Thoracic aorta (tissue), 2 donors: ENCODE results near the gene NEGR1. TPM values are rescaled to one million over a fixed set of nuclear protein-coding genes. Genes with fewer than 3 reads are reported as not detected.

Source experiments
- ATAC-seq: fragments of 150-250 bp; one replicate; pipeline ENCODE4 v1.8.0; 2017; ENCODE audit warnings: low read depth; ENCODE audit not compliant: insufficient number of reproducible peaks, low FRiP score
- DNase-seq: peaks from one replicate; pipeline ENCODE4 v3.0.0-alpha.2; 2020; ENCODE audit warnings: low spot score
- H3K27ac ChIP-seq, 2 donors: fragments of 200-600 bp; sonication (generic); 1 replicate in 1 of 2; 2 replicates in 1 of 2; pipeline ENCODE4 v1.5.1; 2016; ENCODE audit warnings: mild to moderate bottlenecking in 2 of 2, moderate library complexity in 2 of 2
- H3K27me3 ChIP-seq: fragments of 200-600 bp; sonication (generic); replicated peaks from 2 replicates; pipeline ENCODE4 v1.6.0; 2016; ENCODE audit warnings: mild to moderate bottlenecking; ENCODE audit not compliant: insufficient read depth
- H3K36me3 ChIP-seq: fragments of 200-600 bp; sonication (generic); one replicate; pipeline ENCODE4 v1.5.1; 2016
- H3K4me1 ChIP-seq, 2 donors: fragments of 200-600 bp; sonication (generic); 1 replicate in 1 of 2; 2 replicates in 1 of 2; pipeline versions ENCODE4 v1.5.1 to v1.6.0; 2016; ENCODE audit warnings: low read depth in 2 of 2, mild to moderate bottlenecking in 1 of 2; ENCODE audit not compliant: control insufficient read depth in 1 of 2
- H3K4me3 ChIP-seq: fragments of 200-600 bp; sonication (generic); 2 replicates; pipeline ENCODE4 v1.5.1; 2016; ENCODE audit warnings: mild to moderate bottlenecking
- H3K9me3 ChIP-seq: fragments of 200-600 bp; sonication (generic); 2 replicates; pipeline ENCODE4 v1.5.1; 2016
- total RNA-seq, 2 donors: library from RNA; depleted of rRNA; stranded (reverse); fragments of >200 nt; gene quantifications; one replicate each; pipeline versions ENCODE4 v1.1.0 to v1.2.3, GENCODE V29; 2016
- TF ChIP-seq, protein P1 (sequence below): fragments of 200-600 bp; sonication (generic); IDR thresholded peaks from one replicate; pipeline ENCODE4 v1.5.1; 2019; ENCODE audit warnings: antibody characterized with exemption

The NEGR1 gene
- total RNA-seq, 2 donors from 2014 or later, result 10.4 to 14.4 TPM

DNA sequence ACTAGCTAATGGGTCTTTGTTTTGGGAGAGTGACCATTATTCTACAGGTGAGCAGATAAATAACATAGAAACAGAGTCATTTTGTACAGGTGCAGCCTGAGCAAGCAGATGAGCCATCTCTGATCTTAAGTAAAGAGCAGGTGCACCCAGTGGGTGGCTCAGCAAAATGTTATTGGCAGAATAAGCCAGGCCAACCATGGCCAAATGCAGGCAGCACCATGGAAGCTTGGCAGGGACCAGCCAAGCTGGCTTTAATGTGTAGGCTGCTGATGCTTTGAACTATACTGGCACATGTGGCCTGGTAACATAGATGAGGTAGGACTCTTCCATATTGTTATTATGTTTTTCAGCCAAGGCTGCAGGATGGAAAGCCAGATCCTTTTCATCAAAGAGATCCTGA, 648.2 kb downstream of the NEGR1 start:
- peaks cover 0 to 3% of the 10 kb centered on the region in 2 donors for H3K4me1 ChIP-seq
- TF ChIP-seq, protein P1, sequence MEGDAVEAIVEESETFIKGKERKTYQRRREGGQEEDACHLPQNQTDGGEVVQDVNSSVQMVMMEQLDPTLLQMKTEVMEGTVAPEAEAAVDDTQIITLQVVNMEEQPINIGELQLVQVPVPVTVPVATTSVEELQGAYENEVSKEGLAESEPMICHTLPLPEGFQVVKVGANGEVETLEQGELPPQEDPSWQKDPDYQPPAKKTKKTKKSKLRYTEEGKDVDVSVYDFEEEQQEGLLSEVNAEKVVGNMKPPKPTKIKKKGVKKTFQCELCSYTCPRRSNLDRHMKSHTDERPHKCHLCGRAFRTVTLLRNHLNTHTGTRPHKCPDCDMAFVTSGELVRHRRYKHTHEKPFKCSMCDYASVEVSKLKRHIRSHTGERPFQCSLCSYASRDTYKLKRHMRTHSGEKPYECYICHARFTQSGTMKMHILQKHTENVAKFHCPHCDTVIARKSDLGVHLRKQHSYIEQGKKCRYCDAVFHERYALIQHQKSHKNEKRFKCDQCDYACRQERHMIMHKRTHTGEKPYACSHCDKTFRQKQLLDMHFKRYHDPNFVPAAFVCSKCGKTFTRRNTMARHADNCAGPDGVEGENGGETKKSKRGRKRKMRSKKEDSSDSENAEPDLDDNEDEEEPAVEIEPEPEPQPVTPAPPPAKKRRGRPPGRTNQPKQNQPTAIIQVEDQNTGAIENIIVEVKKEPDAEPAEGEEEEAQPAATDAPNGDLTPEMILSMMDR, result no peak
- DNase-seq, result no peak
- H3K4me3 ChIP-seq, result no peak overlapping the region
- H3K36me3 ChIP-seq, result no peaks in the 10 kb centered on the region
- no peak for ATAC-seq
- H3K27me3 ChIP-seq, result no peaks in the 10 kb centered on the region
- no peaks in the 10 kb centered on the region for H3K9me3 ChIP-seq
- H3K27ac ChIP-seq, result no peak overlapping the region

DNA sequence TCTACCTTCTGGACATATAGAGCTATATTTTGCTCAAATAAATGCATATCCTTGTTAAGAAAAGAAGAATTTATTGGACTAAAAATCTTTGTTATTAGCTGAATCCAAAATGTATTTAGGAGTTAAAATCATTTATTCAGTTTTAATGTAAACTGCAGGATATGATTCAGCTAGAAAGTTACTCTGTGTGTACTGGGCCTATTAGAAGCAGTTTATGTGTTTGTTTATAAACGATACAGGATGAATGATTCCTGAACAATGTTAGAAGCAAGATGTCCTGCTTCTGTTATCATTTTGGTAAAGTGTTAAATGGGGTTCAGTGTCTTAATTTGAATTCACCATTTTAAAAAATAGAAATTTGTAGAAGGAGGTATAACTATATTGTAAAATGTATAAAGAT, 652.3 kb downstream of the NEGR1 start:
- H3K36me3 ChIP-seq, result no peaks in the 10 kb centered on the region
- H3K27ac ChIP-seq, result no peak overlapping the region
- no peaks in the 10 kb centered on the region for H3K4me1 ChIP-seq
- H3K4me3 ChIP-seq, result no peak overlapping the region
- ATAC-seq, result no peak
- no peak for DNase-seq
- H3K27me3 ChIP-seq, result no peaks in the 10 kb centered on the region
- no peaks in the 10 kb centered on the region for H3K9me3 ChIP-seq
- TF ChIP-seq, protein P1, result no peak

DNA sequence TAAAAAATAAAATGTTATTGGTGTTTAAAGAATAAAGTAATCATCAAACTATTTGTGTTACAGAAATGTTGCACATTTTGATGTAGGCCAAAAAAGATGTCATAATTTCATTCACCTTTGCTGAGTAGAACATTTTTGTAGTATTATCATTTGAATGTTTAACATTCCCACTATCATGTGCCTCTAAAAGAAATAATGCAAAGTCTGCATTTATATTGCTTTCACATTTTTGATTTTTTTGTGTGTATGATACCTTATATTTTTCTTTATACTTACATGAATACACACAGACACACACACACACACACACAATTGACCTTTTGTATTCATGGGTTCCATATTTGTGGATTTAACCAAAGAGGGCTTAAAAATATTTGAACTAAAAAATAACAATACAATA, 657.3 kb downstream of the NEGR1 start:
- no peak overlapping the region for H3K4me3 ChIP-seq
- no peaks in the 10 kb centered on the region for H3K9me3 ChIP-seq
- no peaks in the 10 kb centered on the region for H3K36me3 ChIP-seq
- H3K4me1 ChIP-seq, result no peaks in the 10 kb centered on the region
- H3K27ac ChIP-seq, result no peak overlapping the region
- TF ChIP-seq, protein P1, result no peak
- no peak for DNase-seq
- no peaks in the 10 kb centered on the region for H3K27me3 ChIP-seq
- no peak for ATAC-seq

DNA sequence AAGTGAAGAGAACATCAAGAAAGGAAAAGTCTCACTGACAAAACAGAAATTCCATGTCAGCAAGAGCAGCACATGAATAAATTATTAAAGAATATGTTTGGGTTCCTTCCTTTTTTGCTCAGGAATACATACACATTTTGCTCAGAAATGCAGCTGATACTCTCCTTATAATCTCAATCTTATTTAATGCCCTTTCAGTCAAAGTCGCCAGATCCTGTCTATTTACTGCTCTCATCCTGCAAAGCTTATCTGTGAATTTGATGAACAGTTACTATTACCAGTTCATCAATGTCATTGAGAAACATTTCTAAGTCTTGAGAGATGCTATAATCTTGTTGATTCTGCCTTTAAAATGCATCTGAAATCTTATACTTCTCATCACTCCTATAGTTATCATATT, 658.5 kb downstream of the NEGR1 start:
- DNase-seq (no peak), ATAC-seq (no peak)
- Histone ChIP-seq H3K4me1 (no peaks in the 10 kb centered on the region), H3K27me3 (no peaks in the 10 kb centered on the region), H3K27ac (no peak overlapping the region), H3K4me3 (no peak overlapping the region), H3K36me3 (no peaks in the 10 kb centered on the region), H3K9me3 (no peaks in the 10 kb centered on the region)
- TF ChIP-seq, protein P1, result no peak

DNA sequence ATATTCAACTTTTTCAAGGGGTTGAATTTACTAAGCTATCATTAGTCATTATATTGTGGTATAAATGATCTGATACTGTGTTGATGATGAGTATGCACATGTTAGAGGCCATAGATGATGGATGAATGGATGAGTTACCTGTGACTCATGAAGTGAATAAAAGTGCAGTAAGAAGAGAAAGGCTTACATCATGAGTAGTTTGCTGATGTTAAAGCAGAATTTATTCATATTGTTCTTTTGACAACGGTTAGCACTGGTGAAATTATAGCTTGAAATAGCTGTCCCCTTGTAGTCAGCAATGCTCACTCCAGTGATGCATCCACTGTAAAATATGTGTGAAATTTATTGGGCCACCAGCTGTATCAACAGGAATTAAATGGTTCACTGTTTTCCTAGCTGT, 660.6 kb downstream of the NEGR1 start:
- Histone ChIP-seq H3K4me1 (no peaks in the 10 kb centered on the region), H3K27me3 (no peaks in the 10 kb centered on the region), H3K27ac (no peak overlapping the region), H3K36me3 (no peaks in the 10 kb centered on the region), H3K9me3 (no peaks in the 10 kb centered on the region), H3K4me3 (no peak overlapping the region)
- DNase-seq (no peak), ATAC-seq (no peak)
- TF ChIP-seq, protein P1, result no peak
